ENCODE measurements around the gene PTRH1.

Gene PTRH1

DNA sequence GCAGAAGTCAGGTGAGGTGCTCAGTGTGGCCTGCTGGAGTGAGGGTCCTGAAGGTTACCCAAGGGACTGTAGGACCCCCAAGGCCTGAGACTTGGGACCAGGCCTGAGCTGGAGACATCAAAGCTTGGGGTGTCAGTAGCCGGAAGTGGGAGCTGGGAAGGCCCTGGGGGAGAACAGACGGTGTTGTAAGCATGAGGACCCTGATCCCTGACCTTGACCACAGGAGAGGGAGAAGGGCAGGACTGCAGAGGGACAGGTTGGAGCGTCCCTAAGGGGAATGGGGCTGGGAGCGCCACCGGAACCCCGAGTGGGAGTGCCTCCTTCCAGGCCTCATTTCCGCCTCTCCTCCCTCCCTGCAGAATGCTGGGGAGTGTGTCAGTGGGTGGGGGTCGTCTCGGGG is 949 bp upstream of the PTRH1 start:
- DNase-seq: no peak

DNA sequence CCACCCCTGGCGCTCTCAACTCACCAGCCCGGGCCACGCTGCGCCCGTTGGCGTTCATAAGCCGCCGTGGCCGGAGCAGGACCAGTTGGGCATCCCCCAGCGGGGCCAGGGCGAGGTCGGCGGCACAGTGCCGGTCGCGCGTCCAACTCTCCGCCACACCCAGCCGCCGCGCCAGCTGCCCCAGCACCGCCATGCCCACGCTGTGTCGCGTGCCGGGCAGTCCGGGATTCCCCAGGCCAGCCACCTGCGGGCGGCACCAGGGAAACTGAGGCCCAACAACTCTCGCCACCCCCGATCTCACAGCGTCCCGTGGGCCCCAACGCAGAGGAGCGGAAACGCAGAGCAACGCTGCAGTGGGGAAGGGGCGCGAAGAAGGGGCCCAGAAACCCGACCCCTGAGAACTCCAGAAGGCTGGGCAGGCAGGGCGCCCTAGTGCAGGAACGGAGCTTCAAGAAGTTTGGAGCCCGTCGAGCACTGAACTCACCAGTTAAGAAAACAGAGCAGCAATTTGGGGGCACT is 453 bp downstream of the PTRH1 start:
- DNase-seq: no peak

DNA sequence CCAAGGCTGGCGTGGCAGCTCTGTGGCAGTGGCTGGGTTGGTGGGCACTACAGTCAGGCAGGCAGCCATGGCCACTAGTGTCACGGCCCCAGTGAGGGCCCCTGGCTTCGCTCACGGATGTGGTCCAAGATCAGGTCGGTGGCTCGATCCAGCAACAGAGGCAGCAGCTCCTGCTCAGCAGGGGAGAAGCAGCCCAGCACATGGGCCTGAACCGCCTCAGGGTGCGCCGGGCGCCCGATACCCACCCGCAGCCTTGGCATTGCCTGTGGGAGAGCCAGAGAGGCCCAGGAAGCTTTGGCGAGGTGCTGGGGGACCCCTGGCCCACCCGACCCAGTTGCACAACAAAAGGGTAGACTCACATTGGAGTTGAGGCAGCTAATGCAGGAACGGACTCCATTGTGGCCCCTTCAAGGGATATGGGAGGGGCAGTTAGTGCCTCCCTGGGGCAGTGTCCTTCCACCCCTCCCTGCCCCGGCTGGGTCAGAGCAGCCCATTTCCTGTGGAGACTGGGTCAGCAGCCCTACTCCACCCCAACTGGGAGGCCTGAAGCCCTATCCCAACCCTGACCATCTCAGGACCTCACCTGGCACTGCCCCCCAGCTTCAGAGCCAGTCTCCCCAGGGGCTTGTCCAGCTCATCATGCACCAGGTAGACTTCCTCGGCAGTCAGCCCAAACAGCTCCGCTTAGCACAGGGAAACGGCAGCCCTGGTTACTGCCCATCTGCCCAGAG is 1.3 kb downstream of the PTRH1 start:
- DNase-seq: no peak

DNA sequence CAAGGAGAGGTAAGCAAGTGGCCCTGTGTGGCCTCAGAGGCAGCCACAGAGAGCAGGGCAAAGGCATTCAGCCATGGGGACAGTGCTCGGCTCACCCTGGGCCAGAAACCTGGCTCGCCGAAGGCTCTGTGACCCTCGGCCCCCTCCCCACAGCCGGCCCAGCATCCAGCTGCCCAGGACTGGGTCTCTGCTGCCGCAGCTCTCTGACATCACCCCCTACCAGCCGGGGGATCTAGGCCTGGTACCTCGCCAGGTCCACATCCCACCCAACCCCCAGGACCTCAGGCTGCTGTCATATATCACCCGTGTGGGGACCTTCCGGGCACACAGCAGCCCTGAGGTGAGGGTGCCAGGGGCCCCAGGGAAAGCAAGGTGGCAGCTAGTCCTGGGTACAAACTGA is 2.6 kb downstream of the PTRH1 start:
- no peak for DNase-seq

DNA sequence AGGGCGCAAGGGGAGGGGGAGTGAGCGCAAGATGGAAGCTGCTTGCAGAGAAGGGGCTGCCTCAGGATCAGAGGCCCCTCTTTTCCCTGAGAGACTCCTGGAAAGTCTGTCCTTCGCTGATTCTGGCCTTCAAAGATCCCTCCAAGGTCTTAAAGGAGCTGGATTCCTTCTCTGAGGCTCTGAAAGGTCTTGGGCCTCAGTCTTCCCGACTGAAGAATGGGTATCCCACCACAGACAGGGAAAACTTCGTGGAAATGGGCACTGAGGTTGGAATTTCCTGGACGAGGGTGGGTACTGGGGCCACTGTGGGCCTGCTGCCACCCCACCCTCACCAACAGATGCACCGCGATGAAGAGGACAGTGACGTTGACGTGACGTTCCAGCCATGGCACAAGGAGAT is 3.1 kb downstream of the PTRH1 start:
- no peak for DNase-seq

DNA sequence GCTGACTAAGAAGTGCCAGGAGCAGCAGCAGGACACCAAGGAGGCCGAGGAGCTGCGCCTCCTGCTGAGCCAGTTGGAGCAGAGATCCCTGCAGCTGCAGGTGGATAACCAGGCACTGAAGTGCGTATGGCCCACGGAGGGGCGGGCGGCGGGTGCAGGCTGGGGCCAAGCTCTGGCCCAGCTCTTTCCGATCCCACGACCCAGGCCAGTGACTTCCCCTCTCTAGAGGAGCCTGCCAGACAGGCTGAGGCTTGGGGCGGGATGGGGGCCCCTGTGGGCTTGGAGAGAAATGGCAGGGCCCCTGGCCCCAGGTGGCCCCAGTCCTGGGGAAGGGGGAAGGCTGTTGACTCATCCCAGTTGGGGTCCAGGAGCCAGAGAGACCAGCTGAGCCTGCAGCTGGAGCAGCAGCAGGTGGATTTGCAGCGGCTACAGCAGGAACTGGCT is 3.6 kb downstream of the PTRH1 start:
- DNase-seq: no peak

DNA sequence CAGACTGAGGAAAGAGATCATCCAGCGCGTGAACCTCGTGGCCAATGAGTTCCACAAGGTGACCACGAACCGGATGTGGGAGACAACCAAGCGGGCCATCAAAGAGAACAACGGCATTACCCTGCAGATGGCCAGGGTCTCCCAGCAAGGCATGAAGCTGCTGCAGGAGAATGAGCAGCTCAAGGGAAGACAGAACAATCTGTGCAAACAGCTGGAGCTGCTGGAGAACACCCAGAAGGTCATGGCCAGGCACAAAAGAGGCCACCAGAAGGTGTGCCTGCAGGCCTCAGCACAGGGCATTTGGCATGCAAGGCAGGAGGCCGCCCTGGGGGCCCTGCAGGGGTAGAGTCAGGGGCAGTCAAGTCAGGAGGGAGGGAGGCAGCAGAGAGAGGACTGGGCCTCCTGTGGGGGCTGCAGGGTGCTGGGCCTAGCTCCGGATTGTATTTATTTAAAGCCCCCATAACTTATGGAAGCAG is 4.2 kb downstream of the PTRH1 start:
- DNase-seq: no peak

DNA sequence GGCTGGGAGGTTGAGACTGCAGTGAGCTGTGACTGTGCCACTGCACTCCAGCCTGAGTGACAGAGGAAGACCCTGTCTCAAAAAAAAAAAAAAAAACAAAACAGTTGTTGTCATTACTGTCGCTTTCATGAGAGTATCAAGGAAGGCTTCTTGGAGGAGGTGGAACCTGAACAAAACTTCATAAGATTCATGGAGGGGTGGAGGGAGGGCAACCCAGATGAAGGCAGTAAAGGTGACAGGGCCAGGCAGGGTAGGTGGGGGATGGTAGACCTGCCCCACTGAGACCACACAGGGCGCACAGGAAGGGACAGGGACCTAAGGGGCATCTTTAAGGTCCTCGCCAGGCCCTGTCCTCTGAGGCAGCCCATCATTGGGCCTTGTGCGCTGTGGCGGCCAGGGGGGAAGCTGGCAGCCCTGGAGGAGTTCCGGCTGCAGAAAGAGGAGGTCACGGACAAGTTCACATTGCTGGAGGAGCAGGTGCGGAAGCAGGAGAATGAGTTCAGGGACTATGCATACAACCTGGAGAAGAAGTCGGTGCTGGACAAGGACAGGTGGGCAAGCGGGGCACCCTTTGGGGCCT is 5.2 kb downstream of the PTRH1 start:
- DNase-seq: no peak

DNA sequence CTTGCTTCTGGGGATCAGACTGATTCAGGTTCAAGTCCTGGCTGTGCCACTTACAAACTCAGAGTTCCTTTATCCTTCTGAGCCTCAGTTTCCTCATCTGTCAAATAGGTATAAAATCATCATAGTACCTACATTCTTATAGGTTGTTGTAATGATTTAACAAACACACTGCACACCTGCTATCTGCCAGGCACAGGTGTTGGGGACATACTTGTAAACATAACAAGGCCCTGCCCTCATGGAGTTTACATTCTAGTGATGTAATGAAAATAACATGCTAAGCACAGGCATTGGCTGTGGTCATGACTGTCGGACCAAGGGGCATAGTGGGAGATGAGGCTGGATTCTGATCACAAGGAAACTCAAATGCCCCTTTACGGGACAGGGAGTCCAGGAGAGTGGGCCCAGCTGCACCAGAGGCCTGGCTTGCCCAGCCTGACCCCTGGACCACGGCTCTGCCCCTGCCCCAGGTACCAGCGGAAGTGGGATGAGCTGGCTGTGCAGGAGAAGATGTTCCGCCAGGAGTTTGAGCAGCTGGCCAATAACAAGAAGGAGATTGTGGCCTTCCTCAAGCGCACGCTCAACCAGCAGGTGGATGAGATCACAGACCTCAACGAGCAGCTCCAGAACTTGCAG is 6.4 kb downstream of the PTRH1 start:
- DNase-seq: no peak

DNA sequence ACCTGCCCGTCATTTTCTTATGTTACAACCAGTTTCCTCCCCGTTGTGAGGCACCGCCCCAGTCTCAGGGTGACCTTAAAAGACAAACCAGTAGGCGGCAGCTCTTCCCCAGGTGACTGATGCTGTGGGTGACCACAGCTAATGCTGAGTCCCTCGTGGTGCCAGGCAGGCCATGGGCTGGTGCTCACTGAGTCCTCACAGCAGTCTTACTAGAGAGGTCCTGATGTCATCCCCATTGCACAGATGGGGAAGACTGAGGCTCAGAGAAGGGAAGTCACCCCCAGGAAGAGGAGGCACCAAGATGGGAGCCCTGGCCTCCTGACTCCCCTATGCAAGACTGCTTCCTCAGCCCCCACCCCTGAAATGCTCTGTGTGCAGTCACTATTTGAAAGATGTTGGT is 7.7 kb downstream of the PTRH1 start:
- no peak for DNase-seq

DNA sequence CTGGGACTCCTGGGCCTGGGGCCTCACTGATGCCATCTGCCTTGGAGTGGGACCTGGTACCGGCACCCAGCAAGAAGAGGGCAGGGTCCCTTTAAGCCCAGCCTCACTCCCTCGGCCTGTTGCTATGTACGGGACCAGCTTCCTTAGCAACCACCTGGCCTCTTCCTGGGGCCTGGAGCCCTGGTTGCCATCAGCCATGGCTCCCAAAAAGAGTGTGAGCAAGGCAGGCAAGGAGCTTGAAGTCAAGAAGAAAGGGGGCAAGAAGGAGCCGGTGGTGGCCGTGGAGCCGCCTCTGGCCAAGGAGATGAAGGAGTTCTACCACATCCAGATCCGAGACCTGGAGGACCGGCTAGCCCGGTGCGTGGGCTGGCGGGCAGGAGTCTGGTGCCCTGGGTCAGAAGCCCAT is 8.6 kb downstream of the PTRH1 start, which contains the start of gene CFAP157:
CFAP157 (plus strand) TSS at position 153 of the 406 bp plus-strand sequence; CDS start at position 197, 44 bp downstream.
- no peak for DNase-seq

DNA sequence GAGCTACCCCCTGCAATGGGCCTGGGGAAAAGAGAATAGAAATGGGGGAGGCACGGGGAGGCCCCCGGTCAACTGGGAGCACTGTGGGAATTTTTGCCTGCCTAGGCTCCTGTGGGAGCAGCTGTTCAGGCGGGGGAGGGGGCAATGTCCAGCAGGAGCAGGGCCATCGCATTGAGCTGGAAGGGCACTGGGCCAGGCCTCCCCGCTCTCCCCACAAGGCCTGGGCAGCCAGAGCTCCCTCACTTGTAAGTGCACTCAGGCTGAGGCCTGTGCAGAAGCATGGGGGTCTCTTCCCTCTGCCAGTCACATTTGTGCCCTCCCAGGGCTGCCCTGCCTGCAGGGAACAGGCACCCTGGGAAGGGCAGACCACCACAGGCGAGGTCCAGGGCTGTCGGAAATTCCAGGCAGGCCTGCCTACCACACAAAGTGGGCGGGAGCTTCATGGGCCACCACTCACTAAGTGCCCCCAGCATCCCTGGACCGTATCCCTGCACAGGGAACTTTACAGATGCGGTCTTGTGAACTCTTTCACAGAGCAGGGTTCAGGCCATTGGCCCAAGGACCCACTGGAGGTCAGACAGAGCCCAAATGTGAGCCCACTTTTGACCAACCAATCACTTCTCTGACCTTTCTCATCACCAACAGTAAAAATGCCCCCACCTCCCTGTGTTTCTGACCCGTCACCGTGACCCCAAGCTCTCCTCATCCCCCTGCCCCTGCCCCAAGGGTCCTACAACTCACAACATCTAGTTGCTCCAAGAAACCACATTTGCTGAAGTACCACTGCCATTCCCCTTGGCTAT is 9.7 kb downstream of the PTRH1 start:
- no peak for DNase-seq

DNA sequence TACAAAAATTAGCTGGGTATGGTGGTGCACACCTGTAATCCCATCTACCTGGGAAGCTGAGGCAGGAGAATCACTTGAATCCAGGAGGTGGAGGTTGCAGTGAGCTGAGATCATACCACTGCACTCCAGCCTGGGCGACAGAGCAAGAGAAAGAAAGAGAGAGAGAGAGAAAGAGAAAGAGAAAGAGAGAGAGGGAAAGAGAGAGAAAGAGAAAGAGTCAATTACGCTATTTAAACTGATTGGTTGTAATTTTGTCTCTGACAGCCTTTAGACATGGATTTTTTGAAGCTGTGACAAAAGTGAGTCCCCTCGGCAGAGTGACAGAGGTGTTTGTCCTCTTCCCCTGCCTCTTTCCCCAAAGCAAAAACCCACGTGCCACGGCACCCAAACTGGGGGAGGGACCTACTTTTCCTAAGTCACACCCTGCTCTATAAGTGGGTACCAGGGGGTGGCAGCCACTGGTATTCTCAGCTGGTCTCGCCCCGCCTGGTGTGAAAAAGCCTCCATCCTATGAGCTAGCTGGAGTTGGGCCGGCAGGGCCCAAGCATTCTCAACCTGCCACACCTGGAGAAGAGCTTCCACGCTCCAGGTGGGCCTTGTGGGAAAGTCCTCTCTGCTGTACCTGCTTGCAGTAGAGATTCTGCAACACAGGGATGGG is 12.0 kb downstream of the PTRH1 start:
- no peak for DNase-seq

DNA sequence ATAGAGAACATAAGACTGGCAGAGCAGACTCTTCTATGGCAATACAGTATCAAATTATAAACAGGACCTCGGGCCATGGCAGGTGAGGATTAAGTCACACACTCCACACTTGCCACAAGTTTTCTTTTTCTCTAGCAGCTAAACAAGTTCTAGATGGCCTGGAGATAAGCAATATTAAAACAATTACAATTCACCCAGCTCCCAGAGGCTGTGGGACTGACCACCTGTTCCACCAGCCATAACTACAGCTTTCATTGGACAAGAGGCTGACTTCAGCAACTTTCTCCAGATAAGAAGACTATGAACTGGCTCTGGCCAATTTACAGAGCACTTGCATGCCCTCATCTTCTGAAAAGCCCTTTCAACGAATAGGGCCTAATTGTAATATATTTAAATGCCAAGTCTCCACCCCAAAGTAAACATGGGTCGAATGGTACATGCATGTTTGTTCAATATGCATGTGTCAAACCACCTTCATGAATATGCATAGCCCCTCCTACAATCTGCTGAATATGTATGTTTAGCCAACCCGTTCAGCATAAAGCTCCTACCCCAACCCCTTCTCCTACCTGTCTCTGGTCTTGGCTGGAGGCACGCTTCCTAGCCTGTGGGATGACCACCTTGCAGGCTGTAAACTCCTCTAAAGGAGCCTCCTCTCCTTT is 14.7 kb downstream of the PTRH1 start:
- DNase-seq: no peak

DNA sequence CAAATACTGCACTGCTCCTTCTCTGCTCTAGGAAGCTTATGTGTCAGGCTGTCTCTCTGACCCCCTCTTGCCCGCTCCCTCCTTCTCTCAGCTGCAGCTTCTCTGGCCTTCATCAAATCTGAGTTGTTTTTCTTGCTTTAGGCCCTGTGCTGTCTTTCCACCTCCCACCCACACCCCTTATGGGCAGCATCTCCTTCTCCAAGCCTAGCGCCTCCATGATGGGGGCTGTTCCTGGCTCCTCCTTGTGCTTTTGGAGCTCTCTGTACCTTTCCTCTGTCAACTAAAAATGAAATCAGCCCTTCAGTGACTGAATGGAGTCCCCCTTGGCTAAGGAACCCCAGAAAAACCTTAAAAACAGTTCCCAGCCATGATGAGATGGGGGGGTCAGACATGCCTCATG is 15.3 kb downstream of the PTRH1 start:
- no peak for DNase-seq

DNA sequence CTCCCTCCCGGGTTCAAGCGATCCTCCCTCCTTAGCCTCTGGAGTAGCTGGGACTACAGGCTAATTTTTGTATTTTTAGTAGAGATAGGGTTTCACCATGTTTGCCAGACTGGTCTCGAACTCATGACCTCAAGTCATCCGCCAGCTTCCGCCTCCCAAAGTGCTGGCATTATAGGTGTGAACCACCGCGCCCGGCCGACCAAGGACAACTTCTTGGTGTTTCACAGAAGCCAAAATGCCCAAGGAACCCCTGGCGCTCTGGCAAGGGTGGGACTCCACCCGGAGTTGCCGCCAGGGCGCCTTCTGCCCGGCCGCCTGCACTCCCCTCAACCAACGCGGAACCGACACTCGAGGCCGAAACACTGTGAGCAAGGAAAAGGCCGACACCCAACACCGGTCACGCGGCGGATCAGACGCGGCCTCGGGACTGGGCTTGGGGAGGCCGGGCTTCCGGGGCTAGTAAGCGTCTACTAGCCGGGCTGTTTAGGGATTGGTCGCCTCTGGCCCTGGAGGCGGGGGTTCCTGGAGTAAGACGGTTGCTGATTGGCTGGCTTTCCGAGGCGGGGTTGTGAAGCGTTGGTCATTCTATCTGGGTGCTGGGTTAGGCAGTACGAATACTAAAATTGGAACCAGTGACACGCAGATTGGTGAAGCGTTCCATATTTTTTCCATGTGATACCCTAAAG is 16.3 kb downstream of the PTRH1 start:
- no peak for DNase-seq

DNA sequence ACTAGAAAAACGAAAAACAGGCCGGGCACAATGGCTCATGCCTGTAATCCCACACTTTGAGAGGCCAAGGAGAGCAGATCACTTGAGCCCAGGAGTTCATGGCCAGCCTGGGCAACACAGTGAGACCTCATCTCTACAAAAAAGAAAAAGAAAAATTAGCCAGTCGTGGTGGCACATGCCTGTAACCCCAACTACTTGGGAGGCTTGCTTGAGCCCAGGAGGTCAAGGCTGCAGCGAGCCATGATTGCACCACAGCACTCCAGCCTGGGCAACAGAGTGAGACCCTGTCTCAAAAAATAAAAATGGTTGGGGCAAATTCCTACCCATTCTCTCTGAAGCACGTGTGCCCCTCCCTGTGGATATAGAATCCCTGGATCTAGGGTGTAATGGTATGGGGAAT is 17.1 kb downstream of the PTRH1 start:
- no peak for DNase-seq

DNA sequence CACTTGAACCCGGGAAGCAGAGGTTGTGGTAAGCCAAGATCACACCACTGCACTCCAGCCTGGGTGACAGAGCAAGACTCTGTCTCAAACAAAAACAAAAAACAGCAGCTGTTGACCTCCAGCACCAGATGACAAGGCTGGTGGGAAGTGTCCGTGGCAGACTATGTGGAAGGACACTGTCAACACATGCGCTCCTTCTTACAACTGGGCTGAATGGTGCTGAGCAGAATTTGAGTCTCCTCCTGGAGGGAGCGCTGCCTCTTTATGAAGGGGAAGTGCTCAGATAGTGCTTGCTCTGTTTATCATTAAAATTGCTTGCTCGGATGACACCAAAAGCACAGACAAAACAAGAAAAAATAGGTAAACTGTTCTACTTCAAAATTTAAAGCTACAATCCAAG is 17.9 kb downstream of the PTRH1 start:
- DNase-seq: no peak

DNA sequence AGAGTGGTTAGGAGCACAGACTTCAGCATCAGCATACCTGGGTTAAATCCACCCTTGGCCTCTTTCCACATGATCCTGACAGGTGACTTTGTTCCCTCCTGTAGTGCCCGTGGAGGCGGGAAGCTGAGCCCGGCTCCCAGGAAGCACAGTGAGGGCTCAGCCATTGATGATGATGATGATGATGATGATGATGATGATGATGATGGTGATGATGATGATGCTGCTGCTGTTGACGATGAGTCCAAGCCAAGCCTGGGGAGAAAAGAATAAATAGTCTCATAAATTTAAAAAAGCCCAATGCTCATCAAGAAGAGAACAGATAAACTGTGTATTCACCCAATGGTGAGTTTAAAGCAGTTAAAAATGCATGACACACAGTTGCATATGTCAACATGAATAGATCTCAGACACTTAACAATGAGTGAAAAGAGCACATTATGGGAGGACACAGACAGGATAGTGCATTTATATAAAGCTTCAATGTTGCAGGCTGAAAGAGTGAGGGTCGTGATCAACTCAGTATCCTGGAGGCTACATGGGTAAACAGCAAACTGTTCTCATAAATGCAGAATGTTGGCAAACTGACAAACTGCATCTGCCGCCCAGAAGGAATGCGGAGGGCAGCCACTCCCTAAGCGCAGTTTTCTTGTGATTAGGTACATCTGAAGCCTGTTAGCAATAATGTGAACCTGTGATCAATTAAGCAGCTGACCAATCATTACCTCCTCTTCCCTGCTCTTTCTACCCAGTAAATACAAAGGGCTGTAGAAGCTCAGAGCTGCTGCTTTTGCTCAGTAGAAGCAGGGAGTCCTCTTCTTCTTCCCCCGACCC is 20.4 kb downstream of the PTRH1 start:
- no peak for DNase-seq

DNA sequence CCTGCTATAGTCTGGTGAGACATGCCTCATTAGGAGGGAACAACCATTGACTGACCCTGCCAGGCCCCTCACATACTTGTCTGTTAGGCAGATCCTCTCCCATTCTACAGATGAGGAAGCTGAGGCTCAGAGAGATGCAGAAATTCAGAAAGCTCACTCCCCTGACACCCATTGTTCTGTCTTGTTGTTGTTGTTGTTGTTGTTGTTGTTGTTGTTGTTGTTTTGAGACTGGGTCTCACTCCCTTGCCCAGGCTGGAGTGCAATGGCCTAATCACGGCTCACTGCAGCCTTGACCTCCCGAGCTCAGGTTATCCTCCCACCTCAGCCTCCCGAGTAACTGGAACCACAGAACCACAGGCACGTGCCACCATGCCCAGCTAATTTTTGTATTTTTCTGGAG is 21.8 kb downstream of the PTRH1 start:
- no peak for DNase-seq
